Transverse colon (tissue), 4 donors: ENCODE measurements around the gene HIC2. TPM values are rescaled to one million over a fixed set of nuclear protein-coding genes. Genes with fewer than 3 reads are reported as not detected.
"Not testable (repeated sequence)": the region's sequence is repeated elsewhere in the genome, so short reads cannot be mapped to it uniquely, and the experiment has no call there.

Experiments
- DNase-seq: peaks from one replicate; pipeline ENCODE4 v3.0.0-alpha.2; 2019
- H3K27ac ChIP-seq, 4 donors: fragments of 200-600 bp; sonication (generic); 2 replicates each; pipeline ENCODE4 v1.5.1; 2016 to 2018; ENCODE audit warnings: inconsistent platforms in 4 of 4
- H3K27me3 ChIP-seq: fragments of 200-600 bp; sonication (generic); 2 replicates; pipeline ENCODE4 v1.5.1; 2017; ENCODE audit warnings: inconsistent platforms
- H3K36me3 ChIP-seq, 4 donors: fragments of 200-600 bp; sonication (generic); 2 replicates each; pipeline ENCODE4 v1.5.1; 2017 to 2019; ENCODE audit warnings: inconsistent platforms in 4 of 4
- H3K4me1 ChIP-seq, 4 donors: fragments of 200-600 bp; sonication (generic); 2 replicates each; pipeline ENCODE4 v1.5.1; 2017 to 2020; ENCODE audit warnings: inconsistent platforms in 4 of 4
- H3K4me3 ChIP-seq, 4 donors: fragments of 200-600 bp; sonication (generic); 1 replicate in 1 of 4; 2 replicates in 3 of 4; pipeline versions ENCODE4 v1.5.1 to v1.6.1; 2017 to 2019; ENCODE audit warnings: inconsistent platforms in 4 of 4
- H3K9me3 ChIP-seq, 2 donors: fragments of 200-600 bp; sonication (generic); 2 replicates each; pipeline ENCODE4 v1.5.1; 2017 to 2019; ENCODE audit warnings: inconsistent platforms in 2 of 2
- WGBS, 2 donors: methylation state at CpG; one replicate each; pipeline ENCODE4 v1.1.5; 2018; ENCODE audit warnings: low coverage in 1 of 2; 5-methylcytosine and 5-hydroxymethylcytosine counted together
- in situ Hi-C, 4 donors: fragments of 200-750 bp; cut with MboI; loops; one replicate each; pipeline versions ENCODE4 v1.15.0 to v1.15.1; 2017; ENCODE audit warnings: low sequenced_read_pairs in 3 of 4, low pct_ligation_motif_present in 1 of 4, low pct_unique_long_range_greater_than_20kb in 1 of 4
- intact Hi-C: fragments of 100-400 bp; cut with DNase I; formaldehyde crosslinking; loops from one replicate; pipeline ENCODE4 v1.15.1; 2023; ENCODE audit warnings: low total_unique reads
- small RNA-seq, 4 donors: library from RNA; depleted of rRNA; stranded (forward); fragments of <200 nt; gene quantifications; one replicate each; pipeline ENCODE3, GENCODE V24; 2016
- total RNA-seq, 4 donors: library from RNA; depleted of rRNA; stranded (reverse); fragments of >200 nt; gene quantifications; one replicate each; pipeline ENCODE4 v1.1.0, GENCODE V29; 2016

HIC2 gene
- total RNA-seq, 4 donors from 2014 or later = 7.2 to 71.4 (median 9.2) TPM

GRCh38 chr22:21492271-21492670 lies 75.1 kb downstream of the HIC2 start:
- H3K4me1 ChIP-seq, in situ Hi-C loops: not testable (repeated sequence)
- no CpG with 5 or more reads among the region's 8 CpGs for WGBS, 2 donors

GRCh38 chr22:21493789-21494782 lies 76.9 kb downstream of the HIC2 start:
- no CpG with 5 or more reads among the region's 23 CpGs for WGBS, 2 donors
- H3K27me3 ChIP-seq, H3K4me3 ChIP-seq, H3K4me1 ChIP-seq, H3K36me3 ChIP-seq, H3K9me3 ChIP-seq, in situ Hi-C loops, DNase-seq, H3K27ac ChIP-seq, intact Hi-C loops: not testable (repeated sequence)

More at GRCh38 chr22:21492271-21492670, 75.1 kb downstream of the HIC2 start:
- intact Hi-C loops, H3K36me3 ChIP-seq, H3K27ac ChIP-seq, H3K4me3 ChIP-seq, H3K27me3 ChIP-seq, DNase-seq, H3K9me3 ChIP-seq: not testable (repeated sequence)

- H3K4me3 ChIP-seq, H3K27me3 ChIP-seq, DNase-seq, H3K4me1 ChIP-seq, H3K27ac ChIP-seq, H3K36me3 ChIP-seq, H3K9me3 ChIP-seq, in situ Hi-C loops, intact Hi-C loops: not testable (repeated sequence)
- no CpG with 5 or more reads among the region's 4 CpGs for WGBS, 2 donors
Observed at GRCh38 chr22:21497984-21498383, 80.8 kb downstream of the HIC2 start.

GRCh38 chr22:21498489-21498888 lies 81.3 kb downstream of the HIC2 start:
- no CpG with 5 or more reads among the region's 7 CpGs for WGBS, 2 donors
- H3K27me3 ChIP-seq, in situ Hi-C loops, H3K36me3 ChIP-seq, H3K4me1 ChIP-seq, intact Hi-C loops, H3K9me3 ChIP-seq, DNase-seq, H3K27ac ChIP-seq, H3K4me3 ChIP-seq: not testable (repeated sequence)

GRCh38 chr22:21499623-21500506 lies 82.7 kb downstream of the HIC2 start:
- H3K27ac ChIP-seq, H3K36me3 ChIP-seq, H3K4me3 ChIP-seq, H3K27me3 ChIP-seq, intact Hi-C loops, H3K4me1 ChIP-seq, in situ Hi-C loops, DNase-seq, H3K9me3 ChIP-seq: not testable (repeated sequence)
- no CpG with 5 or more reads among the region's 16 CpGs for WGBS, 2 donors

Small RNA genes lying within 50 kb of the gene (small RNA-seq; reads per million reads assigned to genes)
- gene RF00492 = 0 reads per million in 4 donors
- gene RN7SKP63 = 0 reads per million in 4 donors

Other genes starting within 250 kb of the HIC2 start
- gene RIMBP3B, start 33.6 kb upstream of the HIC2 start, total RNA-seq = under 1 TPM in 1 of 4 donors, not detected in 3; 0.16 TPM
- gene TMEM191C, start 50.0 kb downstream of the HIC2 start, total RNA-seq = 10 to 100 TPM in 1 of 4 donors, 1 to 10 TPM in 3; 5.6 to 15.0 (median 6.4) TPM
- gene RIMBP3C, start 134.1 kb downstream of the HIC2 start, total RNA-seq = not detected
- 10 to 100 TPM; 21.9 to 48.7 (median 33.5) TPM for gene UBE2L3, start 150.3 kb downstream of the HIC2 start, total RNA-seq
- 100 to 1,000 TPM in 1 of 4 donors, 10 to 100 TPM in 3; 43.3 to 112 (median 69.5) TPM for gene YDJC, start 212.7 kb downstream of the HIC2 start, total RNA-seq
- 10 to 100 TPM in 1 of 4 donors, under 1 TPM in 1, not detected in 2; 0.27 to 15.7 TPM for gene CCDC116, start 215.4 kb downstream of the HIC2 start, total RNA-seq
- 10 to 100 TPM in 3 of 4 donors, not detected in 1; 34.0 to 55.7 (median 39.5) TPM for gene SDF2L1, start 224.9 kb downstream of the HIC2 start, total RNA-seq
- 10 to 100 TPM; 36.2 to 93.1 (median 60.1) TPM for gene PPIL2, start 248.6 kb downstream of the HIC2 start, total RNA-seq